NCI-H187 (cell line): ENCODE results near the gene PLEKHH2.

Source experiments
- DNase-seq, 2 experiments: peaks; one replicate each; lab custom pipeline; 2025; lab: John Stamatoyannopoulos, UW

PLEKHH2 gene

GRCh38 chr2:43763091-43763490 is 126.0 kb downstream of the PLEKHH2 start:
- no peak for DNase-seq

GRCh38 chr2:43764086-43764705 is 127.1 kb downstream of the PLEKHH2 start:
- DNase-seq, result no peak

- no peak for DNase-seq
Observed at GRCh38 chr2:43766006-43766405, 128.9 kb downstream of the PLEKHH2 start.

- peak; percentile 52 to 75 for DNase-seq
Observed at GRCh38 chr2:43773876-43774613, 137.0 kb downstream of the PLEKHH2 start, which contains the start of gene DYNC2LI1. TSS of gene DYNC2LI1 (plus strand) at chr2:43774039. CDS start at chr2:43774139, 100 bp downstream.

- DNase-seq, result no peak
Observed at GRCh38 chr2:43774617-43775016, 137.6 kb downstream of the PLEKHH2 start.

- DNase-seq, result no peak
Observed at GRCh38 chr2:43776324-43776723, 139.3 kb downstream of the PLEKHH2 start.

GRCh38 chr2:43777306-43777926 is 140.4 kb downstream of the PLEKHH2 start:
- DNase-seq, result no peak

- DNase-seq, result no peak
Observed at GRCh38 chr2:43778233-43778632, 141.2 kb downstream of the PLEKHH2 start.

- DNase-seq, result no peak
Observed at GRCh38 chr2:43787895-43788294, 150.8 kb downstream of the PLEKHH2 start.

- DNase-seq, result no peak
Observed at GRCh38 chr2:43788646-43789045, 151.6 kb downstream of the PLEKHH2 start.

GRCh38 chr2:43790147-43790546 is 153.1 kb downstream of the PLEKHH2 start:
- DNase-seq, result no peak

GRCh38 chr2:43791035-43791765 is 154.1 kb downstream of the PLEKHH2 start:
- no peak for DNase-seq

- no peak for DNase-seq
Observed at GRCh38 chr2:43792653-43793052, 155.6 kb downstream of the PLEKHH2 start.

- DNase-seq, result no peak
Observed at GRCh38 chr2:43794956-43795355, 157.9 kb downstream of the PLEKHH2 start.

- DNase-seq, result no peak
Observed at GRCh38 chr2:43796206-43796605, 159.1 kb downstream of the PLEKHH2 start.

- no peak for DNase-seq
Observed at GRCh38 chr2:43798300-43798699, 161.2 kb downstream of the PLEKHH2 start.

GRCh38 chr2:43800894-43801293 is 163.8 kb downstream of the PLEKHH2 start:
- no peak for DNase-seq

GRCh38 chr2:43802135-43802534 is 165.1 kb downstream of the PLEKHH2 start:
- DNase-seq, result no peak

GRCh38 chr2:43803113-43803512 is 166.1 kb downstream of the PLEKHH2 start:
- DNase-seq, result no peak

GRCh38 chr2:43806719-43807031 is 169.6 kb downstream of the PLEKHH2 start:
- DNase-seq, result no peak

GRCh38 chr2:43810452-43810851 is 173.4 kb downstream of the PLEKHH2 start:
- DNase-seq, result no peak

- DNase-seq, result no peak
Observed at GRCh38 chr2:43810888-43811287, 173.8 kb downstream of the PLEKHH2 start.

- DNase-seq, result no peak
Observed at GRCh38 chr2:43812006-43812405, 174.9 kb downstream of the PLEKHH2 start.
